Mucosa of descending colon (tissue), 3 donors: Measurements from ENCODE around the gene MOSMO. TPM values are rescaled to one million over a fixed set of nuclear protein-coding genes. Genes with fewer than 3 reads are reported as not detected.

Experiments
- ATAC-seq: fragments of 200-7000 bp; cut with Tn5 transposase; one replicate; pipeline ENCODE4 v1.9.1; 2020; ENCODE audit warnings: mild to moderate bottlenecking, moderate library complexity
- DNase-seq, 3 donors: peaks; one replicate each; pipeline ENCODE4 v3.0.0-alpha.2; 2020
- H3K36me3 ChIP-seq: fragments of 200-600 bp; one replicate; pipeline ENCODE4 v1.8.0; 2021; ENCODE audit warnings: low read depth, mild to moderate bottlenecking
- H3K4me1 ChIP-seq: fragments of 200-600 bp; one replicate; pipeline ENCODE4 v1.8.0; 2021; ENCODE audit warnings: low read depth, mild to moderate bottlenecking
- H3K4me3 ChIP-seq: fragments of 200-600 bp; one replicate; pipeline ENCODE4 v1.8.0; 2021; ENCODE audit warnings: mild to moderate bottlenecking
- H3K9me3 ChIP-seq: fragments of 200-600 bp; one replicate; pipeline ENCODE4 v1.8.0; 2021; ENCODE audit warnings: mild to moderate bottlenecking
- CTCF ChIP-seq: fragments of 200-600 bp; IDR thresholded peaks from one replicate; pipeline ENCODE4 v1.8.0; 2022; ENCODE audit warnings: antibody characterized with exemption, mild to moderate bottlenecking
- intact Hi-C, 2 donors: fragments of 100-400 bp; cut with DNase I in 1 of 2; cut with micrococcal nuclease in 1 of 2; formaldehyde crosslinking; loops; one replicate each; pipeline versions ENCODE4 v1.11.0 to v1.11.1; 2022; cut with DNase I, micrococcal nuclease
- total RNA-seq, 3 donors: library from RNA; stranded (reverse); fragmentation: NEBNext Ultra II Directional in 2 of 3; extraction: Animal tissue kit (Norgen Biotek cat#: 25700) in 2 of 3; gene quantifications; one replicate each; pipeline versions ENCODE4 v1.2.1 to v1.2.4, GENCODE V29; 2021 to 2023
- donor health status: DM: no; HTN: no; CAD: no; lungs with moderate emphysema.
- donor health status: DM: no; HTN: no; CAD: no.
- donor health status: DM: no; HTN: yes; CAD: no.

Gene MOSMO
- total RNA-seq, 3 donors from 2014 or later, result 8.6 to 11.4 (median 11.4) TPM

GRCh38 chr16:21971856-21972255 is 36.1 kb upstream of the MOSMO start:
- no peak for ATAC-seq
- Histone ChIP-seq H3K9me3 (no peaks in the 10 kb centered on the region), H3K4me3 (no peak overlapping the region), H3K36me3 (peaks cover 26% of the 10 kb centered on the region), H3K4me1 (no peaks in the 10 kb centered on the region)
- intact Hi-C loops, result no loop called here
- no peak for DNase-seq
- TF ChIP-seq CTCF, result no peak

- peaks cover 39% of the 10 kb centered on the region for H3K36me3 ChIP-seq
- H3K4me1 ChIP-seq, result no peaks in the 10 kb centered on the region
- TF ChIP-seq CTCF, result no peak
- H3K9me3 ChIP-seq, result no peaks in the 10 kb centered on the region
- intact Hi-C loops, result no loop called here
- H3K4me3 ChIP-seq, result no peak overlapping the region
- no peak for ATAC-seq
- DNase-seq, result no peak
Observed at GRCh38 chr16:21973945-21974344, 34.0 kb upstream of the MOSMO start.

GRCh38 chr16:21980032-21980431 is 27.9 kb upstream of the MOSMO start:
- Histone ChIP-seq H3K4me1 (no peaks in the 10 kb centered on the region), H3K9me3 (no peaks in the 10 kb centered on the region), H3K36me3 (peaks cover 33% of the 10 kb centered on the region), H3K4me3 (no peak overlapping the region)
- no peak for DNase-seq
- intact Hi-C loops, result no loop called here
- TF ChIP-seq CTCF, result no peak
- no peak for ATAC-seq

GRCh38 chr16:21982108-21982507 is 25.8 kb upstream of the MOSMO start:
- TF ChIP-seq CTCF, result no peak
- Histone ChIP-seq H3K9me3 (no peaks in the 10 kb centered on the region), H3K36me3 (peaks cover 31% of the 10 kb centered on the region), H3K4me3 (no peak overlapping the region), H3K4me1 (no peaks in the 10 kb centered on the region)
- ATAC-seq (no peak), DNase-seq (no peak)
- intact Hi-C loops, result no loop called here

GRCh38 chr16:21984062-21984461 is 23.8 kb upstream of the MOSMO start:
- Histone ChIP-seq H3K4me1 (no peaks in the 10 kb centered on the region), H3K9me3 (no peaks in the 10 kb centered on the region), H3K36me3 (peaks cover 14% of the 10 kb centered on the region), H3K4me3 (no peak overlapping the region)
- ATAC-seq (no peak), DNase-seq (no peak)
- intact Hi-C loops, result no loop called here
- no peak for TF ChIP-seq CTCF

- DNase-seq (no peak), ATAC-seq (no peak)
- Histone ChIP-seq H3K36me3 (peaks cover 4% of the 10 kb centered on the region), H3K4me3 (no peak overlapping the region), H3K9me3 (no peaks in the 10 kb centered on the region), H3K4me1 (no peaks in the 10 kb centered on the region)
- intact Hi-C loops, result no loop called here
- TF ChIP-seq CTCF, result no peak
Observed at GRCh38 chr16:21985524-21985923, 22.4 kb upstream of the MOSMO start.
